ENCODE measurements around the gene MEF2C. TPM values are rescaled to one million over a fixed set of nuclear protein-coding genes. Genes with fewer than 3 reads are reported as not detected.

MEF2C gene
- polyA plus RNA-seq, 3 donors: 32.0 to 89.3 (median 88.3) TPM

DNA sequence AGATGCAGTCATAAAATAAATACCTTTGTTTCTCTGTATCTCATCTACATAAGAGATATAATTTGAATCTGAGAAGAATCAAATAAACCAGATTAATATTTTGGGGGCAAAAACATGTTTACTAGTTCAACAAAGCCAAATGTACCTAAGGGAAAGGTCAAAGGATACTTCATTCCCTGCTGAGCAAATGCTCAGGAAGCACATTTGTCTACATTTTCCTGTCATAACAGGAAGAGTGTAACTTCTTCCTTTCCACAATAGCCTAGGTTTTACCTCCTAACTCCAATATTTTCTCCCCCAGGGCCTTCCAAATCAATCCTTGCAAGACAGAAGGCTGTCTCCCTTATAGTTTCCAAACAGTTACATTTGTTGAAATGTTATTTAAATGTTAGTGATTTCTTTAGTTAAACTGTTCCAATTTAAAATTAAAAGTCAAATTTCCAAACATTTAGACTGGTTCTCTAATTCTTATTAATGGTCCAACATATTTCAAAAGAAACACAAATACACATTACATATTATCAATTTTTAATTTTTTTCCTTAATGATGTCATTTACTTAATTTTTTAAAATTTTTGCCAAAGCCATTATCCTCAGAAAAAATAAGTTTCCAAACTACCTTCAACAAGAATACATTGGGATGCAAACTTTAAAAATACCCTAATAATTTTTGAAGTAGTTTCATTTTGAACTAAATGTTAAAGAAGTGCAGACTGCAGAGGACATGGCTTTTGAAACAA is 67.8 kb downstream of the MEF2C start:
- no peak overlapping the region for H3K4me3 ChIP-seq (replicated peaks in 1 of 3; ENCODE audit: low read depth in 2 of 3, low read length in 3 of 3)
- Mint-ChIP-seq H3K27ac (peak overlapping the region in 3 of 7 donors; percentile 3 to 70 (median 43)), H3K9me3 (no peaks in the 10 kb centered on the region), H3K27me3 (ENCODE audit: low read depth in 3 of 3) (no peaks in the 10 kb centered on the region), H3K36me3 (peaks cover 39 to 51% of the 10 kb centered on the region in 2 donors), H3K4me1 (peaks cover 26% of the 10 kb centered on the region), H3K4me3 (no peak overlapping the region)
- peaks cover 53% of the 10 kb centered on the region for H4K20me1 ChIP-seq (ENCODE audit: insufficient read depth, low read length)
- H3K27me3 ChIP-seq (ENCODE audit: control insufficient read depth in 2 of 2, insufficient read depth in 2 of 2, low read length in 2 of 2): no peaks in the 10 kb centered on the region
- H3K79me2 ChIP-seq (ENCODE audit: insufficient read depth, low read length): peaks cover 51% of the 10 kb centered on the region
- H3K9me3 ChIP-seq (replicated peaks in 1 of 2; ENCODE audit: control insufficient read depth in 1 of 2, insufficient read depth in 1 of 2, low read length in 2 of 2): no peaks in the 10 kb centered on the region
- H3K27ac ChIP-seq (ENCODE audit: low read depth in 1 of 2, low read length in 2 of 2): peak overlapping the region in 1 of 2 donors; percentile 25
- DNase-seq: no peak
- H3K4me1 ChIP-seq (ENCODE audit: control insufficient read depth in 1 of 2, insufficient read depth in 2 of 2, low read length in 2 of 2): peaks cover 23 to 24% of the 10 kb centered on the region in 2 donors
- TF ChIP-seq, protein P1, sequence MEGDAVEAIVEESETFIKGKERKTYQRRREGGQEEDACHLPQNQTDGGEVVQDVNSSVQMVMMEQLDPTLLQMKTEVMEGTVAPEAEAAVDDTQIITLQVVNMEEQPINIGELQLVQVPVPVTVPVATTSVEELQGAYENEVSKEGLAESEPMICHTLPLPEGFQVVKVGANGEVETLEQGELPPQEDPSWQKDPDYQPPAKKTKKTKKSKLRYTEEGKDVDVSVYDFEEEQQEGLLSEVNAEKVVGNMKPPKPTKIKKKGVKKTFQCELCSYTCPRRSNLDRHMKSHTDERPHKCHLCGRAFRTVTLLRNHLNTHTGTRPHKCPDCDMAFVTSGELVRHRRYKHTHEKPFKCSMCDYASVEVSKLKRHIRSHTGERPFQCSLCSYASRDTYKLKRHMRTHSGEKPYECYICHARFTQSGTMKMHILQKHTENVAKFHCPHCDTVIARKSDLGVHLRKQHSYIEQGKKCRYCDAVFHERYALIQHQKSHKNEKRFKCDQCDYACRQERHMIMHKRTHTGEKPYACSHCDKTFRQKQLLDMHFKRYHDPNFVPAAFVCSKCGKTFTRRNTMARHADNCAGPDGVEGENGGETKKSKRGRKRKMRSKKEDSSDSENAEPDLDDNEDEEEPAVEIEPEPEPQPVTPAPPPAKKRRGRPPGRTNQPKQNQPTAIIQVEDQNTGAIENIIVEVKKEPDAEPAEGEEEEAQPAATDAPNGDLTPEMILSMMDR (IDR thresholded peaks at IDR 0.05): no peak
- intact Hi-C loops (cut with micrococcal nuclease): no loop called here
- H3K4me2 ChIP-seq (replicated peaks; ENCODE audit: extremely low read depth, low read length, poor library complexity, severe bottlenecking): no peak overlapping the region
- no peak overlapping the region for H2AFZ ChIP-seq (ENCODE audit: insufficient read depth, low read depth, low read length, poor library complexity, severe bottlenecking)
- H3K36me3 ChIP-seq (replicated peaks in 1 of 2; ENCODE audit: control insufficient read depth in 1 of 2, insufficient read depth in 2 of 2, low read length in 2 of 2): peaks cover 8 to 30% of the 10 kb centered on the region in 2 donors
- H3K9ac ChIP-seq (ENCODE audit: insufficient read depth, low read length, poor library complexity, severe bottlenecking): no peak overlapping the region

DNA sequence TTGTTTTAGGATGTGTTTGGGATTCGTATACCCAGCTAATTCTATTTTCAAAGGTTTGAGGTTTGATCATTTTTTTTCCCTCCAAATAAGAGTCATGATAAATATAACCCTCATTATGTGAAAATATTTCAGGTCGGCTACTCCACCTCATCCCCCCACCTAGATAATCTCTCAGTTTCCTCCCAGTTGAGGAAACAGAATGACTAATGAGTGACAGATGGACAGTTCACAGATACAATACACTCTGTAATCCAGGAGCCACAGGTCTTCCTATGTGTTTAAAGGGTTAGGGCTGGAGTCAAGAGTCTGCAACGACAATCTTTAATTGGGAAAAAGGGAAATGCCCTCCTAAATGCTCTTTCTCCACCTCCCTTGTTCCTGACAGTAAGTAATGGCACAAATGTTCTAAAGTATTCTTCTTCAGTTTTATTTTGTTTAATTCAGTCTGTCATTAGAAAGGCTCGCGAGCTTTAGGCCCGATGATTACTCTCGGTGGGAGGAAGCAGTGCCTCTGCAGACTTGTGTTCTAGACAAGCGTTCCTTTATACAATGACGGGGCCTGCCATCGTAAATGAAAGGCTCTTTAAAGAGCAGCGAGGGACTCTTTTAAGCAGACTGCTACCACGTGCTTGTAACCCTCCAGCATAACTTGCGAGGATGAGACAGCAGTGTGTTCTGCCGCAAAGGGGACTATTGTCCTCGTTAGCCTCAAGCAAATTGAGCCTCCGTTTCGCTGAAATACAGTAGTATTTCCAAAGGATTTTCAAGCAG is 69.0 kb downstream of the MEF2C start:
- H3K4me2 ChIP-seq (replicated peaks; ENCODE audit: extremely low read depth, low read length, poor library complexity, severe bottlenecking): no peak overlapping the region
- intact Hi-C loops (cut with micrococcal nuclease): no loop called here
- H3K27me3 ChIP-seq (ENCODE audit: control insufficient read depth in 2 of 2, insufficient read depth in 2 of 2, low read length in 2 of 2): no peaks in the 10 kb centered on the region
- H3K36me3 ChIP-seq (replicated peaks in 1 of 2; ENCODE audit: control insufficient read depth in 1 of 2, insufficient read depth in 2 of 2, low read length in 2 of 2): peaks cover 10 to 23% of the 10 kb centered on the region in 2 donors
- H3K79me2 ChIP-seq (ENCODE audit: insufficient read depth, low read length): peaks cover 44% of the 10 kb centered on the region
- no peak overlapping the region for H3K9ac ChIP-seq (ENCODE audit: insufficient read depth, low read length, poor library complexity, severe bottlenecking)
- H3K36me3 Mint-ChIP-seq: peaks cover 41 to 56% of the 10 kb centered on the region in 2 donors
- H3K4me1 ChIP-seq (ENCODE audit: control insufficient read depth in 1 of 2, insufficient read depth in 2 of 2, low read length in 2 of 2): peaks cover 23 to 24% of the 10 kb centered on the region in 2 donors
- TF ChIP-seq, protein P1 (IDR thresholded peaks at IDR 0.05): no peak
- no peak for DNase-seq
- no peaks in the 10 kb centered on the region for H3K9me3 ChIP-seq (replicated peaks in 1 of 2; ENCODE audit: control insufficient read depth in 1 of 2, insufficient read depth in 1 of 2, low read length in 2 of 2)
- H3K27ac Mint-ChIP-seq: peak overlapping the region in 4 of 7 donors; percentile 4 to 70 (median 24)
- no peaks in the 10 kb centered on the region for H3K27me3 Mint-ChIP-seq (ENCODE audit: low read depth in 3 of 3)
- H4K20me1 ChIP-seq (ENCODE audit: insufficient read depth, low read length): peaks cover 55% of the 10 kb centered on the region
- H3K9me3 Mint-ChIP-seq: no peaks in the 10 kb centered on the region
- no peak overlapping the region for H3K4me3 Mint-ChIP-seq
- H3K27ac ChIP-seq (ENCODE audit: low read depth in 1 of 2, low read length in 2 of 2): no peak overlapping the region
- WGBS (ENCODE audit: insufficient coverage): 95% methylated on average over 10 of the region's 17 CpGs
- no peak overlapping the region for H2AFZ ChIP-seq (ENCODE audit: insufficient read depth, low read depth, low read length, poor library complexity, severe bottlenecking)
- peaks cover 24% of the 10 kb centered on the region for H3K4me1 Mint-ChIP-seq
- no peak overlapping the region for H3K4me3 ChIP-seq (replicated peaks in 1 of 3; ENCODE audit: low read depth in 2 of 3, low read length in 3 of 3)

Data from CD14-positive monocyte (primary cell).